A549 (cell line): ENCODE results near the gene RHBDD3.

Source experiments
- BHLHE40 ChIP-seq: IDR thresholded peaks from 2 replicates; pipeline ENCODE4 v1.6.1; 2012; ENCODE audit warnings: low read depth, low read length, inconsistent platforms
- CBX2 ChIP-seq: fragments of 200-600 bp; sonication (generic); IDR thresholded peaks from 2 replicates; pipeline ENCODE4 v1.6.1; 2016; ENCODE audit warnings: low read depth, mild to moderate bottlenecking, borderline replicate concordance
- CHD2 ChIP-seq: fragments of 150-350 bp; IDR thresholded peaks from 2 replicates; pipeline ENCODE4 v1.6.1; 2014; ENCODE audit warnings: low read length; ENCODE audit not compliant: partially characterized antibody
- CTCF ChIP-seq: fragments of >200 bp; sonication (Bioruptor Twin); formaldehyde crosslinking; IDR thresholded peaks from 3 replicates; pipeline ENCODE4 v1.5.1; 2016
- EP300 ChIP-seq, 2 experiments: fragments of >200 bp; sonication (Bioruptor Twin); formaldehyde crosslinking; IDR thresholded peaks; 2 replicates in 1 of 2; 3 replicates in 1 of 2; pipeline ENCODE4 v1.6.1; 2016 to 2017
- ESRRA ChIP-seq: fragments of 150-350 bp; IDR thresholded peaks from 2 replicates; pipeline ENCODE4 v1.6.1; 2014; ENCODE audit warnings: mild to moderate bottlenecking, low read length, borderline replicate concordance
- FOSL2 ChIP-seq, 2 experiments: fragments of 450-650 bp in 1 of 2; fragments of >200 bp in 1 of 2; sonication (Bioruptor Twin) in 1 of 2; formaldehyde crosslinking; IDR thresholded peaks; 2 replicates each; pipeline versions ENCODE4 v1.5.0 to v1.6.1; 2016 to 2020; ENCODE audit warnings: mild to moderate bottlenecking in 1 of 2, moderate library complexity in 1 of 2
- JUN ChIP-seq, 2 experiments: fragments of >200 bp; sonication (Bioruptor Twin); formaldehyde crosslinking; IDR thresholded peaks; 2 replicates in 1 of 2; 3 replicates in 1 of 2; pipeline ENCODE4 v1.6.1; 2016 to 2017
- JUNB ChIP-seq: fragments of >200 bp; sonication (Bioruptor Twin); formaldehyde crosslinking; IDR thresholded peaks from 2 replicates; pipeline ENCODE4 v1.6.1; 2016
- NR3C1 ChIP-seq: fragments of >200 bp; sonication (Bioruptor Twin); formaldehyde crosslinking; IDR thresholded peaks from 3 replicates; pipeline ENCODE4 v1.6.1; 2017
- POLR2A ChIP-seq: IDR thresholded peaks from 2 replicates; pipeline ENCODE4 v1.6.1; 2012; ENCODE audit warnings: mild to moderate bottlenecking, low read length
- RAD21 ChIP-seq, 2 experiments: fragments of >200 bp in 1 of 2; sonication (Bioruptor Twin) in 1 of 2; formaldehyde crosslinking in 1 of 2; IDR thresholded peaks in 1 of 2; conservative IDR thresholded peaks in 1 of 2; 2 replicates in 1 of 2; 3 replicates in 1 of 2; pipeline ENCODE4 v1.6.1; 2012 to 2018; ENCODE audit warnings: inconsistent platforms in 1 of 2
- REST ChIP-seq: fragments of 200-600 bp; sonication (generic); IDR thresholded peaks from 2 replicates; pipeline ENCODE4 v1.6.1; 2016; ENCODE audit warnings: antibody characterized with exemption, mild to moderate bottlenecking, moderate library complexity
- ZFP36 ChIP-seq: fragments of 450-650 bp; IDR thresholded peaks from 2 replicates; pipeline ENCODE4 v1.6.1; 2014; ENCODE audit warnings: borderline replicate concordance; ENCODE audit not compliant: partially characterized antibody

DNA sequence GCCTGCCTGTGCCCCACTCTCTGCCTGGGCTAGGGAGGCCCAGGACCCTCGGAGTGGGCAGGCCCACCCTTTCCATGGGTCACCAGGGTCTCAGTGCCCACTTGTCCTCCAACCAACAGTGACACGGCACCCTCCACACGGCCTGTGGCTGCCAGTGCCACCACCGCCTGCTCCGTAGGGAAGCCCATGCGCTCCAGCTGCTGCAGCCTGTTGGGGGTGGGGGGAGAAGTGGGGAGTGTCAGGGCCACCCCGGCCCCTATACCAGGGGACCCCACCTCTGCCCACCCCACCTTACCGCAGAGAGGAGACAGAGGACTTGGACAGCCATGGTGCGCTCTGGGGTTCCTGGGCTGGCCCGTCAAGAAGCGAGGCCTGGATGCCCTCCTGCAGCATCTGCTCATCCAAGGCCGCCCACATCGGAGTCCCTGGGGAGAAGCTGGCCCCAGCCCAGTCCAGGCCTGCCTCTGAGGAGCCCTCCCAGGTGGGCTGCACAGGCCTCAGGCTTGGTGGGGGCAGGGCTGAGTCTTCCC, 7.7 kb downstream of the RHBDD3 start:
- no peak for TF ChIP-seq ZFP36
- no peak for TF ChIP-seq CTCF
- TF ChIP-seq POLR2A = no peak
- no peak for TF ChIP-seq CHD2
- TF ChIP-seq ESRRA = no peak
- TF ChIP-seq CBX2 = no peak
- no peak for TF ChIP-seq FOSL2 (IDR thresholded peaks at IDR 0.05)
- TF ChIP-seq FOSL2 (CRISPR knock-in tag; IDR thresholded peaks at IDR 0.05) = no peak
- TF ChIP-seq REST = no peak
- no peak for TF ChIP-seq EP300 (IDR thresholded peaks at IDR 0.05)
- no peak for TF ChIP-seq JUN (IDR thresholded peaks at IDR 0.05)
- no peak for TF ChIP-seq NR3C1
- TF ChIP-seq BHLHE40 = no peak
- TF ChIP-seq RAD21 (conservative IDR thresholded peaks at IDR 0.05 in 1 of 2, IDR thresholded peaks at IDR 0.05 in 1 of 2) = no peak
- TF ChIP-seq JUNB = no peak
